HepG2 (cell line): Measurements from ENCODE around the gene MVK. TPM values are rescaled to one million over a fixed set of nuclear protein-coding genes. Genes with fewer than 3 reads are reported as not detected.
A peak's percentile ranks its signal among the peaks of the same experiment; 100 is the strongest.

Source experiments
- ATAC-seq: fragments of 200-7000 bp; cut with Tn5 transposase; 3 replicates; pipeline ENCODE4 v1.9.1; 2020; ENCODE audit warnings: mild to moderate bottlenecking, moderate library complexity
- BruUV-seq: library from RNA; stranded (reverse); fragments of 400-500 nt; replicated peaks from 2 replicates; lab custom pipeline; 2021; lab: Mats Ljungman, UMichigan
- CTCF ChIA-PET: fragments of 300-600 bp; formaldehyde crosslinking; extraction: SDS; loops from one replicate; lab custom pipeline; 2021; ENCODE audit warnings: low total read pairs, inconsistent platforms, low intra/inter-chr PET ratio; lab: Yijun Ruan, JAX
- POLR2A ChIA-PET: fragments of 350-600 bp; sonication (Branson Sonifier 250); formaldehyde crosslinking; loops from one replicate; lab custom pipeline; 2020; ENCODE audit warnings: antibody characterized with exemption, inconsistent platforms; lab: Yijun Ruan, JAX
- DNase-seq: peaks from one replicate; pipeline ENCODE4 v3.0.0-alpha.2; 2015; ENCODE audit warnings: low spot score
- FAIRE-seq: peaks from 3 replicates; lab custom pipeline; 2011; peaks lifted over from hg19 to GRCh38; lab: Jason Lieb, UNC
- H2AFZ ChIP-seq: one replicate; pipeline ENCODE4 v1.6.1; 2011; ENCODE audit warnings: low read length, inconsistent platforms
- H3K27ac ChIP-seq: fragments of 300-600 bp; 3 replicates; pipeline ENCODE4 v1.8.0; 2011; ENCODE audit warnings: mixed run types, mild to moderate bottlenecking, mixed read lengths, low read length, inconsistent platforms; ENCODE audit not compliant: insufficient read depth; ENCODE audit errors: extremely low read length
- H3K27me3 ChIP-seq, 2 experiments: fragments of 200-600 bp in 1 of 2; 2 replicates in 1 of 2; 3 replicates in 1 of 2; pipeline versions ENCODE4 v1.6.0 to v1.8.0; 2011; ENCODE audit warnings: low read length in 2 of 2, mild to moderate bottlenecking in 2 of 2, moderate library complexity in 2 of 2, inconsistent platforms in 1 of 2; ENCODE audit not compliant: insufficient read depth in 2 of 2, control insufficient read depth in 1 of 2
- H3K36me3 ChIP-seq, 2 experiments: fragments of 200-600 bp in 1 of 2; replicated peaks in 1 of 2; 2 replicates in 1 of 2; 3 replicates in 1 of 2; pipeline versions ENCODE4 v1.5.1 to v1.8.0; 2011; ENCODE audit warnings: low read length in 2 of 2, inconsistent platforms in 1 of 2; ENCODE audit not compliant: insufficient read depth in 2 of 2, control insufficient read depth in 1 of 2
- H3K4me1 ChIP-seq: 2 replicates; pipeline ENCODE4 v1.5.1; 2012; ENCODE audit warnings: low read length, inconsistent platforms; ENCODE audit not compliant: insufficient read depth
- H3K4me2 ChIP-seq: 2 replicates; pipeline ENCODE4 v1.6.0; 2011; ENCODE audit warnings: low read depth, low read length, inconsistent platforms
- H3K4me3 ChIP-seq, 3 experiments: fragments of 200-600 bp in 1 of 3; sonication (generic), shearing (Covaris generic) in 1 of 3; replicated peaks in 1 of 3; 2 replicates each; pipeline ENCODE4 v1.5.1; 2011 to 2016; ENCODE audit warnings: low read length in 3 of 3, inconsistent platforms in 2 of 3, low read depth in 2 of 3, mild to moderate bottlenecking in 2 of 3, control low read depth in 1 of 3, mixed read lengths in 1 of 3; ENCODE audit not compliant: insufficient read depth in 1 of 3
- H3K79me2 ChIP-seq: one replicate; pipeline ENCODE4 v1.6.1; 2011; ENCODE audit warnings: low read length, inconsistent platforms; ENCODE audit not compliant: insufficient read depth
- H3K9ac ChIP-seq: 2 replicates; pipeline ENCODE4 v1.6.0; 2011; ENCODE audit warnings: mild to moderate bottlenecking, low read depth, low read length, inconsistent platforms; ENCODE audit not compliant: insufficient read depth
- H3K9me3 ChIP-seq: 2 replicates; pipeline ENCODE4 v1.5.1; 2012; ENCODE audit warnings: mild to moderate bottlenecking, low read length
- H4K20me1 ChIP-seq: 2 replicates; pipeline ENCODE4 v1.6.0; 2011; ENCODE audit warnings: inconsistent platforms, mild to moderate bottlenecking, low read length, moderate library complexity; ENCODE audit not compliant: insufficient read depth
- CREBL2 ChIP-seq: sonication (generic); formaldehyde crosslinking; IDR thresholded peaks from 2 replicates; pipeline ENCODE4 v1.8.1; 2023; ENCODE audit warnings: missing genetic modification reagents, mild to moderate bottlenecking, borderline replicate concordance
- HES4 ChIP-seq: sonication (generic); formaldehyde crosslinking; IDR thresholded peaks from 2 replicates; pipeline ENCODE4 v1.9.0; 2021; ENCODE audit warnings: mild to moderate bottlenecking, missing genetic modification reagents, borderline replicate concordance
- NFIB ChIP-seq: sonication (generic); formaldehyde crosslinking; IDR thresholded peaks from 2 replicates; pipeline ENCODE4 v1.9.0; 2021; ENCODE audit warnings: missing genetic modification reagents, mild to moderate bottlenecking, borderline replicate concordance
- RBM22 ChIP-seq: fragments of 200-400 bp; formaldehyde crosslinking; optimal IDR thresholded peaks from 2 replicates; pipeline ENCODE3; 2017; ENCODE audit warnings: mild to moderate bottlenecking, low read length, moderate library complexity
- SATB2 ChIP-seq: sonication (generic); formaldehyde crosslinking; IDR thresholded peaks from 2 replicates; pipeline ENCODE4 v1.5.0; 2020; ENCODE audit warnings: missing genetic modification reagents
- SP2 ChIP-seq: sonication (generic); formaldehyde crosslinking; IDR thresholded peaks from 2 replicates; pipeline ENCODE4 v1.5.1; 2020; ENCODE audit warnings: mild to moderate bottlenecking, missing genetic modification reagents
- XRCC5 ChIP-seq: fragments of 200-400 bp; formaldehyde crosslinking; optimal IDR thresholded peaks from 2 replicates; pipeline ENCODE3; 2017; ENCODE audit warnings: mild to moderate bottlenecking, low read length
- ZBTB20 ChIP-seq: sonication (generic); formaldehyde crosslinking; IDR thresholded peaks from 2 replicates; pipeline ENCODE4 v1.8.1; 2023; ENCODE audit warnings: missing genetic modification reagents, low read depth, mild to moderate bottlenecking, borderline replicate concordance
- ZNF264 ChIP-seq: sonication (generic); formaldehyde crosslinking; IDR thresholded peaks from 2 replicates; pipeline ENCODE4 v1.4.0; 2020; ENCODE audit warnings: missing genetic modification reagents
- ZNF350 ChIP-seq: sonication (generic); formaldehyde crosslinking; IDR thresholded peaks from 2 replicates; pipeline ENCODE4 v1.4.0; 2020; ENCODE audit warnings: mild to moderate bottlenecking, low read depth, missing genetic modification reagents, borderline replicate concordance
- ZNF430 ChIP-seq: sonication (generic); formaldehyde crosslinking; IDR thresholded peaks from 2 replicates; pipeline ENCODE4 v1.9.0; 2021; ENCODE audit warnings: mild to moderate bottlenecking, missing genetic modification reagents
- ZNF468 ChIP-seq: sonication (generic); formaldehyde crosslinking; IDR thresholded peaks from 2 replicates; pipeline ENCODE4 v1.8.0; 2022; ENCODE audit warnings: mild to moderate bottlenecking, moderate library complexity, missing genetic modification reagents
- ZNF687 ChIP-seq: sonication (generic); formaldehyde crosslinking; IDR thresholded peaks from 2 replicates; pipeline ENCODE4 v1.5.1; 2020; ENCODE audit warnings: mild to moderate bottlenecking, missing genetic modification reagents, moderate library complexity
- ZNF792 ChIP-seq: IDR thresholded peaks from 2 replicates; pipeline ENCODE4 v1.6.1; 2016
- WGBS: methylation state at CpG from one replicate; pipeline ENCODE4 v1.1.6; 2017; ENCODE audit warnings: low lambda C conversion rate; 5-methylcytosine and 5-hydroxymethylcytosine counted together
- in situ Hi-C: cut with HindIII; loops from 2 replicates; pipeline ENCODE4 v1.10.0; 2017; ENCODE audit warnings: low pct_unique_long_range_greater_than_20kb; ENCODE audit not compliant: extremely low pct_ligation_motif_present
- intact Hi-C: fragments of 100-400 bp; cut with micrococcal nuclease; formaldehyde crosslinking; loops from one replicate; pipeline ENCODE4 v1.10.0; 2022; ENCODE audit not compliant: unreplicated experiment
- polyA plus RNA-seq, 8 experiments: library from polyadenylated mRNA; depleted of rRNA in 3 of 8; stranded (reverse) in 7 of 8; unstranded in 1 of 8; fragments of >200 nt; fragmentation: Illumina TruSeq in 4 of 8; extraction: Trizol in 4 of 8; gene quantifications; 2 replicates each; pipeline versions ENCODE4 v1.2.1 to v1.2.3, GENCODE V29; 2011 to 2016; ENCODE audit warnings: low read depth in 4 of 8, missing spikeins in 1 of 8, mixed read lengths in 1 of 8; ENCODE audit not compliant: insufficient read depth in 1 of 8
- total RNA-seq, 5 experiments: library from RNA; depleted of rRNA; stranded (reverse); fragments of >200 nt; fragmentation: Illumina TruSeq; extraction: Trizol; gene quantifications; 2 replicates each; pipeline ENCODE4 v1.2.3, GENCODE V29; 2016; ENCODE audit warnings: low read depth in 1 of 5

MVK gene
- total and polyA plus RNA-seq, 2 of the 13 experiments (the other 11 are each of a cell fraction or from before 2014, with no cell fraction given), result 11.6 to 66.9 TPM

GRCh38 chr12:109598428-109598854, 24.8 kb downstream of the MVK start:
- ChIA-PET CTCF (interaction anchor here (1.5 to 3.3 kb wide), 4 partner anchors 15 to 176 kb away, joined by 4 to 31 read pairs (median 7); partner anchors contain the start of gene FAM222A), POLR2A (interaction anchor here (0.8 to 3.7 kb wide), 13 partner anchors 8 to 179 kb away, joined by 3 to 35 read pairs (median 7); partner anchors contain the start of genes FAM222A, MMAB and MVK)
- peaks cover 2 to 10% of the 10 kb centered on the region in 2 experiments; a peak in 4 of 5 replicates for H3K36me3 ChIP-seq
- H2AFZ ChIP-seq, result no peak overlapping the region
- no peaks in the 10 kb centered on the region for H3K9me3 ChIP-seq
- peak overlapping the region; percentile 95 for H3K4me2 ChIP-seq
- peak overlapping the region; percentile 44 to 71 (median 46) for H3K4me3 ChIP-seq
- H3K27me3 ChIP-seq, result no peaks in the 10 kb centered on the region; a peak in 1 of 5 replicates
- 3% methylated on average over 6 of the region's 11 CpGs for WGBS
- ATAC-seq (peak; percentile 66), DNase-seq (no peak), FAIRE-seq (no peak)
- peaks cover 41% of the 10 kb centered on the region for H3K4me1 ChIP-seq
- in situ Hi-C loops (loop anchor here (5.0 kb wide), 2 partner anchors 114 to 174 kb away; partner anchors contain the start of gene FAM222A), intact Hi-C loops (loop anchor here (5.0 kb wide), 1 partner anchor 81 kb away; no protein-coding TSS in a partner anchor)
- peak overlapping the region; percentile 56 for H3K9ac ChIP-seq
- H4K20me1 ChIP-seq, result no peaks in the 10 kb centered on the region
- peak overlapping the region; percentile 63 for H3K27ac ChIP-seq
- H3K79me2 ChIP-seq, result no peaks in the 10 kb centered on the region
- BruUV-seq, result TSS peak; percentile 29
- TF ChIP-seq RBM22, result no peak
- no peak for TF ChIP-seq SATB2 (CRISPR knock-in tag)
- TF ChIP-seq XRCC5, result no peak
- peak; percentile 16; the same call in 1 of the 2 replicates for TF ChIP-seq ZNF468 (CRISPR knock-in tag)
- TF ChIP-seq CREBL2 (CRISPR knock-in tag), result no peak
- TF ChIP-seq ZNF792 (CRISPR knock-in tag), result no peak
- TF ChIP-seq ZNF430 (CRISPR knock-in tag), result no peak
- peak; percentile 73 for TF ChIP-seq ZNF687 (CRISPR knock-in tag)
- TF ChIP-seq ZNF350, result 0 out of 2 replicates have a peak, but pooled peaks have one; percentile 20
- TF ChIP-seq HES4 (CRISPR knock-in tag), result no peak
- TF ChIP-seq NFIB (CRISPR knock-in tag), result no peak
- no peak for TF ChIP-seq SP2 (CRISPR knock-in tag)
- TF ChIP-seq ZBTB20 (CRISPR knock-in tag), result no peak
- no peak for TF ChIP-seq ZNF264 (CRISPR knock-in tag)
